Stimulated activated CD4-positive, alpha-beta T cell treated with anti-CD3 and anti-CD28 coated beads, Interleukin-4, amount 100 ng/mL, for 1 hour (primary cell): ENCODE data around the gene EEA1.

Experiments
- DNase-seq: peaks from one replicate; pipeline ENCODE4 v3.0.0-alpha.2; 2020

EEA1 gene

DNA sequence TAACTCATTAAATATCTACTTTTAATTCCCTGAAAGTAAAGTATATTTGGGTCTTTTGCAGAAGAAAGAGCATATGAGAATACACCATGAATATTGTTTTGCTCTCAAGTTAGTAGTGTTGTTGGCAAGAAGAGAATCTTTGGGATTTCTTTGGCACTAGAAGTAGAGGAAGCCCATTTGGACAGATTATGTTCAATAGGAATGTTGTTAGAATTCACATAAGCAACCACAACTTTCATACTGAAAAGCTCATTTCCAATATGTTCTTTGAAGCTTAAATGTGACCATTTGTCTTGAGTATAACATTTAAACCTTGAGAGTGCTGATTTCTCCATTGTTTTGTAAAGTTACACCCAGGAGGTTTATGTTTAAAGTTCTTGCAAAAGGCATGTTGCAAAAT lies 188.7 kb downstream of the EEA1 start:
- DNase-seq = no peak

- DNase-seq = no peak
These were observed 190.0 kb downstream of the EEA1 start for GRCh38 chr12:92739113-92739512.

GRCh38 chr12:92737855-92738850 lies 190.9 kb downstream of the EEA1 start:
- no peak for DNase-seq

GRCh38 chr12:92736605-92737004 lies 192.5 kb downstream of the EEA1 start:
- DNase-seq = no peak

DNA sequence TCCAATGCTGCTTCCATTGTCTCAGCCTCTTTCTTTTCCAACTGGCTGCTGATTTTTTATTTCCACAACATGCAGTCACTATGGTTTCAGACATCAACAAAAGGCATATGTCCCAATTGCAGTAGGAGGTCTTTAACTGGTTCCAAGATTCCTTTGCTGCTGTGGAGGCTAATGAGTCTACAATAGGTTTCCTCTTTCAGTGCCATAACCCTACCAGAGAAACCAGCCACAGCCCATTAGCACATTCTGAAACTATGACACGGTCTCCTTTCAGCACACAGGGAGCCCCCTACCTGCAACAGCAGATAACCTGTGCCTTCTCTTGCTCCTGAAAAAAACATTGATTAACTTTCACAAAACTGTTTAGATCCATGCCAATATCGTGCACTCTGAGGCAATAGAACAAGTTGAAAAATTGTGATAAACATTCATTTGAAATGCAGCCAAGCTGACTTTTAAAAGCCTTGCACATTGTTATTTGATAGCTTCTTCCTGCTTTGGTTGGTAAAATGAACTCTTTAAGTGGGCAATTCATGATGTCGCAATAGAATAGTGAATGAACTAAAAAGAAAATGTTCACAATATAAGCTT lies 193.9 kb downstream of the EEA1 start:
- no peak for DNase-seq

- DNase-seq = no peak
These were observed 195.4 kb downstream of the EEA1 start for GRCh38 chr12:92733661-92734060.

DNA sequence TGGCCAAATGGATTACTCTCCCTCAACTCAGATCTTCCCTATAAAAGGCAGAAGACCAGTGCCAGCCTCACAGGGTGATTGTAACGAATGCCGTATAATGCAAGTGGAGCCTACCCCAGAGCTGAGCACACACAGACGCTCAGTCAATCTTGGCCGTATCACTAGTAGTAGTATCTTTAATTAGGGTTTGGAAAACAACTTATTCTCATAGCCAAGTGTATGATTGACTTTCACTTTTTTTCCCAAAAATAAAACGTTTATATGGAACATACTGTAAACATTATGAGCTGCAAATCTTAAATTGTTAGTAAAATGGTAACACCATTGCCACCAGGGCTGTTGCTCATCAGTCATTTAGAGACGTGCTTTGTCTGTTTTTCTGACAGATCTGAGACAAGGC lies 195.9 kb downstream of the EEA1 start:
- no peak for DNase-seq

DNA sequence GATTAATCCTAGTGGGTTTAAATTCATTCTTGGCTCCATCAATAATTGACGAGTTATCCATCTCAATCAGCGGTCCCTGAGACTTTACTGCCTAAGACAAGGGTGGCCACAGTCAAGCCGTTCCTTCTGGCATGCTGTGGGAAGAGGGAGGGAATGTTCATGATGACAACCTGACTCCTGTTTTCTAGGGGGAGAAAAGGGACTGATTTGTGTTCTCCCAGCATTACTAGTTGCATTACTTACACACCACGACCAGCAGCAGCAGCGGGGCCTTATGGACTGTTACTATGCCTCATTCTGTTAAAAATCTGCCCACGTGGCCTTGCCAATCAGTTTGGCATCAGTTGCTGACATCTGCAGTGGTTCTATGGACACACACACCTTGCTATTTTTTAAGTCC lies 196.4 kb downstream of the EEA1 start:
- no peak for DNase-seq

- DNase-seq = no peak
These were observed 196.9 kb downstream of the EEA1 start for GRCh38 chr12:92732216-92732615.

DNA sequence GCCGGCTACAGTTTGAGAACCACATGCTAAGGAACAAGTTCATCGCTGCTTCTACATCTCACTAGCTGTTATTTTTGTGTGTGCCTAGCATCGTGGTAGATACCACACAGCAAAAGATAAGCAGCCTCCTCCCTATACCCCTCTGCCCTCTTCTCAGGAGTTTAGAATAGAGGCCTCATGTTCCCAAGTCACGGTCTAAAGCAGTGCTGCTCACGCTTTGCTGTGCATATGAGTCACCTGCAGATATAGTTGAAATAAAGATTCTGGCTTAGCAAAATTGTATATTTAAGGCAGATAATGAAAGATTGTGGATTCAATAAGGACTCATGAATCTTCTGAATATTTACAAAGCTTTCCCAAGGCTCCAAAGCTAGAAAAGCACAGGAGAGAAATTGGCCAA lies 198.3 kb downstream of the EEA1 start:
- no peak for DNase-seq

- no peak for DNase-seq
These were observed 199.3 kb downstream of the EEA1 start for GRCh38 chr12:92729773-92730305.

DNA sequence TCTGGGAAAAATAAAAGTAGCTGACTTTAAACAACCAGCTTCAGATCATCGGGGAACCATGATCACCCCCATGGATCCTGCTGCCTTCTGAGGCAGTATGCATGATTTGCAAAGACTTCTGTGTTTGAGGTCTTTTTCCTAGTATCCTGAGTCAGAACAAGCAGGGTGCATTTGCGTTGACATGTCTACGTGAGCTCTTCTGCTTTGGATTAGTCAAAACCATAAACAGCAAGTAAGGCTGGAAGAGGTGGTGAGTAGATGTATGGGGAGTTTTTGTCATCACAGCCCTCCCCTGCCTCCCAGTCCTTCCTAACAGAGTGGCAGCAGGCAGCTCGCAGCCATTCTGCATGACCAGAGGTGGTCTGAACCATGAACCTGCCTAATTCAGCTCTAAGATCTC lies 202.2 kb downstream of the EEA1 start:
- no peak for DNase-seq

GRCh38 chr12:92722897-92723296 lies 206.2 kb downstream of the EEA1 start:
- DNase-seq = no peak

GRCh38 chr12:92721656-92722055 lies 207.4 kb downstream of the EEA1 start:
- DNase-seq = no peak

GRCh38 chr12:92721130-92721529 lies 208.0 kb downstream of the EEA1 start:
- no peak for DNase-seq
